ENCODE results near the gene NXF1. TPM values are rescaled to one million over a fixed set of nuclear protein-coding genes. Genes with fewer than 3 reads are reported as not detected.
"Not testable (repeated sequence)": the region's sequence is repeated elsewhere in the genome, so short reads cannot be mapped to it uniquely, and the experiment has no call there.

Gene NXF1
- polyA plus RNA-seq, 4 donors = 108 to 134 (median 119) TPM

DNA sequence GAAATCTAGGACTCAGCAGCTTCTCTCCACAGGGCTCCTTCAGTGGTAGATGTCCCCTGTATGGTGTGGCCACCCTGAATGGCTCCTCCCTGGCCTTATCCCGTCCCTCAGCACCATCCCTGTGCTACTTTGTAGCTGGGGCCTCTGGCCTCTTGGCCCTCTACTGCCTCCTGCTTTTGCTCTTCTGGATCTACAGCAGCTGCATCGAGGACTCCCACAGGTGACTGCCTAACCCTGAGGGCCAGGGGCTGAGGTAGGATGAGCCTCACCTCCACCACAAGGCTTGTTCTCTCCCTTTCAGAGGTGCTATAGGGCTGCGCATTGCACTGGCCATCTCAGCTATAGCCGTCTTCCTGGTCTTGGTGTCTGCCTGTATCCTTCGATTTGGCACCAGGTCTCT, 16.2 kb downstream of the NXF1 start:
- DNase-seq (ENCODE audit: low read depth in 4 of 4, low spot score in 2 of 4) = no peak

DNA sequence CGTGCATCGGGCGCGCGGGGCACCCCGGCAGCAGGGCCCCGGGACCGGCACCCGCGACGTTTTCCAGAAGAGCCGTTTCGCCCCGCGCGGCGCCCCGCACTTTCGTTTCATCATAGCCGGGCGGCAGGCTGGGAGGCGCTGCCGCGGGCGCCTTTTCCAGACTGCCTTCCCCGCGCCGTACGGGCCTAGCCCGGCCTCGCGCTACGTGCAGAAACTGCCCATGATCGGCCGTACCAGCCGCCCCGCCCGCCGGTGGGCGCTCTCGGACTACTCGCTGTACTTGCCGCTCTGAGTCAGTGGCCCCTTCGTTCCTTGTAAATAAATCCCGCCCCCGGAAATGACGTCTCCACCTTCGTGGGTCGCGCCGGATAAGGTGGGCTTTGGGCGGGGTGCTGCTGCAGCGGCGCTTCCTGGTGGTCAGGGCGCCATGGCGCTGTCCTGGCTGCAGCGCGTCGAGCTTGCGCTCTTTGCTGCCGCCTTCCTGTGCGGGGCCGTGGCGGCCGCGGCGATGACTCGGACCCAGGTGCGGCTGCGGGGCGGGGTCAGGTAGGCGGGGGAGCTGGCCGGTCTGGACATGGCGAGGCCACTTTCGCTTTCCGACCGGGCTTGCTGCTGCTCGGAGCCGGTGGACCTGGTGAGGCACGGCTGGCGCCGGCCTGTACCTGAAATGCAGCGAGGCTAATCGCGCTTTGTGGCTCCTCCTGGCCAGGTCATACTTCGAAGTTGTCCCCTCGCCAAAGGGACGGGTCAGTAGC, 18.1 kb downstream of the NXF1 start, which contains the start of gene TMEM179B:
Gene TMEM179B (plus strand): TSS at position 398 of the 755 bp plus-strand sequence. CDS start 30 bp downstream, at position 428.
- peak; percentile 94 to 98 (median 97) for DNase-seq (ENCODE audit: low read depth in 4 of 4, low spot score in 2 of 4)

DNA sequence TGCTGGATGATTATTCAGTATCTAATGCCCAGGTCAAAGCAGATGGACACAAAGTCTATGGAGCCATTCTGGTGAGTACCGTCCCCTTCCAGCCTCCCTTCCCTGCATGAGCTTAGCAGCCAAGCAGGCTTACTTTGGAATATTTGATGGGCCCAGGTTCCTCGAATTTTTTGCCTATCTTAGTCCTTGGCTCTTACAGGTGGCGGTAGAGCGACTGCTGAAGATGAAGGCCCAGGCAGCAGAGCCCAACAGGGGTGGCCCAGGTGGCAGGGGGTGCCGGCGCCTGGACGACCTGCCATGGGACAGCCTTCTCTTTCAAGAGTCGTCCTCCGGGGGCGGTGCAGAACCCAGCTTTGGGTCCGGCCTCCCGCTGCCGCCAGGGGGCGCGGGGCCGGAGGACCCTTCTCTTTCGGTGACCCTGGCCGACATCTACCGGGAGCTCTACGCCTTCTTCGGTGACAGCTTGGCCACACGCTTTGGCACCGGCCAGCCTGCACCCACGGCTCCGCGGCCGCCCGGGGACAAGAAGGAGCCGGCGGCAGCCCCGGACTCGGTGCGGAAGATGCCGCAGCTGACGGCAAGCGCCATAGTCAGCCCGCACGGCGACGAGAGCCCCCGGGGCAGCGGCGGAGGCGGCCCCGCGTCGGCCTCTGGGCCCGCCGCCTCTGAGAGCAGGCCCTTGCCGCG, 18.8 kb downstream of the NXF1 start:
- peak in 3 of 4 donors; percentile 81 to 89 (median 84) for DNase-seq (ENCODE audit: low read depth in 4 of 4, low spot score in 2 of 4)

DNA sequence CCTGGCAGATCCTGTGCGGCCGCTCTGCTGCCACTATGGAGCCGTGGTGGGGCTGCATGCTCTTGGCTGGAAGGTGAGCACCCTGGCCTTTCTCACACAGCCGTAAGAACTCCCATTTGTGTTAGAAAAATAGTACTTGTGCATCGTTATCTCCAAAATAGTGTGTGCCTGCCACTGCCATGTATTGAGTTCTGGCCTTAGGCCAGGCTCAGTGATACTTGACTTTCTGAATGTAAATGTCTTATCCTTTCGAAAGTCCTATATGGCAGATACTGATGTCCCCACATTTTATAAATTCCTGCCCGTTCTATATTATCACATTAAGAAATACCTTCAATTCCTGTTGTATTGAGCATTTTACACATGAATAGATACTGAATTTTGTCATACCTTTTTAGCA, 22.5 kb downstream of the NXF1 start:
- no peak for DNase-seq (ENCODE audit: low read depth in 4 of 4, low spot score in 2 of 4)

DNA sequence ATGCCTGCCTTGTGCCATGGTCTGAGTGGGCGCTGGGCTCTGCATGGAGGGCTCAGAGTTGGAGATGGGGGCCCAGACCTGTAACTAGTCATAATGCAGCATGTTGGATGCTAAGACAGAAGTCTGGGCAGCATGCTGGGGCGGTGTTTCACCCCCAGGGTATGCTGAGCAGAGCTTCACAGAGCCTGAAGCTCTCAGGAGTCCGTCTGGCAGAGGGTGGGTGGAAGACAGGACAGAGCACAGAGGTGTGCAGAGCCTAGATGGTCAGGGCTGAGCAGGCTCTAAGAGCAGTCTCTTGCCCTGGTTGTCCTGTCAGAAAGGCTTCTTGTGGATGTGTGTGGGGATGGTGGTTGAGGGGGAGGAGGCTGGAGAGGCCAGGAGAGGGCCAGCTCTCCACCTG, 26.8 kb downstream of the NXF1 start:
- DNase-seq (ENCODE audit: low read depth in 4 of 4, low spot score in 2 of 4) = no peak

DNA sequence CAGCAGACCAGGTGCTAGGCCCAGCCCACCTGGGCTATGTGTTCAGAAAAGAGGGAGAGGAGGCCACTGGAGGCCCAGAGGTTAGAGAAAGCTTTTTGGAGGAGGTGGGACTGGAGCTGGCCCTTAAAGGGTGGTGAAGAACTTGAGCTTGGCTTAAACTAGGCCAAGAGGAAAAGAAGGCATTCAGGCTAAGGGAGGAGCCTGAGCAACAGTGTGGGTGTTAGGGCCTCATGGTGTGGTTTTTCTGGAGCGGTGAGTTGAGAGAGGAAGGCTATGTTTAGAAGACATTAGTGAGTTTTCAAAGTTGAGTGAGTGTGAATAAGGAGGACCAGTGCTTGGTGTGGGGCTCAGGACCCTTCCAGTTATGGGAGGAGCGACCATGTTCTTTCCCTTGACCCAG, 27.9 kb downstream of the NXF1 start:
- no peak for DNase-seq (ENCODE audit: low read depth in 4 of 4, low spot score in 2 of 4)

DNA sequence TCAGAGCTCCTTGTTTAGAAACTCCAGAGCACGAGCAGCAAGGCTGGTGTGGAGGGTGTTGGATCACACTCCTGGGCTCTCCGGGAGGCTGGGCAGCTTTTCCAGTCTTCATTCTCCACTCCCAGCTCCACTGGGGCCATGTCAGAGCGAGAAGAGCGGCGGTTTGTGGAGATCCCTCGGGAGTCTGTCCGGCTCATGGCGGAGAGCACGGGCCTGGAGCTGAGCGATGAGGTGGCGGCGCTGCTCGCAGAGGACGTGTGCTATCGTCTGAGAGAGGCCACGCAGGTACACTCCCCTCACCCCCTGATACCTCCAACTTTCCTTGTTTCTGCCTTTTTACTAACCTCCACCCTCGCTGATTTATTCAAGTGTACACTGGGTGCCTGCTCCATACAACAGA, 29.6 kb downstream of the NXF1 start:
- no peak for DNase-seq (ENCODE audit: low read depth in 4 of 4, low spot score in 2 of 4)

DNA sequence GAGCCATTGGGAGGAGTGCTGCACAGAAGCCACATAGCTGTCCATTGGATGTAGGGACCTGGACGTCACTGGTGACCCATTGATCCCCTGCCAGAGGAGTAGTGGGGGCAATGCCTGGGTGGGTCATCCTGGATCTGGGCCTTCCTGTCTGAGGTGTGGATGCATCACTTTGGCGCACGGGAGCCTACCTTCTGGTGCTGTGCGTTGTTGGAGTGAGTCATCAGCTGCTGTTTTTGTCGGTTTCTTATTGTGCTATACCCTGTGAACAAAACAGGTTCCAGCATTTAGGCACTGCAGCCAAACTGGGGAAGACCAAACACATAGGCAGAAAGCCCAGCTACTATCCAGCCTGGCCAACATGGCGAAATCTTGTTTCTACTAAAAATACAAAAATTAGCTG, 30.8 kb downstream of the NXF1 start:
- DNase-seq (ENCODE audit: low read depth in 4 of 4, low spot score in 2 of 4) = no peak

DNA sequence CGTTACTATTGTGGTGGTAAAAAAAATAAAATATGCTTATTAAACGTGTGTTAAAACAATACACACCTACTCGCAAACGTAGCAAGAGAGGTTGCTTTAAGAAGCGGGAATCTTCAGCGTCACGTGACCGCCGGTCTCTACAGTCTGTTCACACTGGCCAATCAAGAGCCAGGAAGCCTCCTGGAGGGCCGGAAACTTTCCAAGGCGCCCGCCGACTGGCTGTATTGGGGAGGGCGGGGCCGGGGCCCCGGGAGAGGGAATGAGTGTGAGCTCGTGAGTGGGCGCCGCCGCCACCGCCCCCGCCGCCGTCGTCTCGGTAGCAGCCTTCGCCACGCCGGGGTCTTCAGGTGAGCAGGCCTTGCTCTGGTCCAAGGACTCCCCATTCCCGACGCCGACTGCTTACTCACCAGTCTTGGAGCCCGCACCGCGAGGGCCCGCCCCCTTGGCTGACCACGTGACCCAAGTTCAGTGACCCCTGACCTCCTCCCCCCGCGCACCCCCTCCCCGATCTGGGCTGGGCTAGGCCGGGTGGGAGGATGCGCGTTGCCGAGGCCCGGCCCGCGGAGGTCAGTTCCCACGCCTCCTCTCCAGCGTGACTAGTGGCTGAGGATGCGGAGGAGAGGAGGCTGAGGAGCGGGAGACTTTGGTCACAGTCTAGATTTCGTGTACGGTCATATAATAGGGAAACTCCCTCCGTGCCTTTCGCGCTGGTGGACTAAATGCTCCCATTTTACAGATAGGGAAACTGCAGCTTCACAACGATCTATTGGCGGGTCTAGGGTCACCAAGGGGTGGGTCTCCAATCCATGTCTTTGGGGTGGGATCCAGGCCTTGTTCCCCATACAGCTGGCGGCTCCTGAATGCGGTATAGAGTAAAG, 33.9 kb downstream of the NXF1 start, which contains the start of gene TAF6L:
Gene TAF6L (plus strand): TSS at position 253 of the 878 bp plus-strand sequence. CDS start 4,388 bp downstream, outside the sequence.
- DNase-seq (ENCODE audit: low read depth in 4 of 4, low spot score in 2 of 4) = peak; percentile 90 to 96 (median 92)

DNA sequence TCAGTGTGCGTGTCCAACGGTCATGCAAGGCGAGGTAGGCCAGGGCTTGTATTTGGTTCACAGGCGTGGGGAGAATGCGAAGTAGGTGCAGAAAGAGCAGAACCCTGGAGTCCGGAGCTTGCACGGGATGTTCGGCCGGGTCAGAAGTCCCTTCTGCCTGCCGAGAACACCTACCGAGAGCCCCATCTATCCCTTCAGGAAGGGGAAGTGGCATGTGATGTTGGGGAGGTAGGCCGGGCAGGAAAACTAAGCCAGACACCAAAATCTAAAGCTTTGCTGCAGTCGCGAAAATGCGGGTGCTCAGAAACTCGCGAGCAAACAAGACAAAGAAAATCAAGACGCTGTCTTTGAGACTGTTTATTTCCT, 34.5 kb downstream of the NXF1 start:
- peak in 1 of 4 donors; percentile 82 for DNase-seq (ENCODE audit: low read depth in 4 of 4, low spot score in 2 of 4)

DNA sequence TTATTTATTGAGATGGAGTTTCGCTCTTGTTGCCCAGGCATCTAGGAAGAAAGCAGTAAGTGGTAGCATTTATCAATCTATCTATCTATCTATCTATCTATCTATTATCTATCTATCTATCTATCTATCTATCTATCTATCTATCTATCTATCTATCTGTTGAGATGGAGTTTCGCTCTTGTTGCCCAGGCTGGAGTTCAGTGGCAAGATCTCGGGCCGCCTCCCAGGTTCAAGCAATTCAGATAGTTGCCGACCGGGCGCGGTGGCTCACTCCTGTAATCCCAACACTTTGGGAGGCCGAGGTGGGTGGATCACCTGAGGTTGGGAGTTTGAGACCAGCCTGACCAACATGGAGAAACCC, 44.4 kb downstream of the NXF1 start:
- not testable (repeated sequence) for DNase-seq (ENCODE audit: low read depth in 4 of 4, low spot score in 2 of 4)

DNA sequence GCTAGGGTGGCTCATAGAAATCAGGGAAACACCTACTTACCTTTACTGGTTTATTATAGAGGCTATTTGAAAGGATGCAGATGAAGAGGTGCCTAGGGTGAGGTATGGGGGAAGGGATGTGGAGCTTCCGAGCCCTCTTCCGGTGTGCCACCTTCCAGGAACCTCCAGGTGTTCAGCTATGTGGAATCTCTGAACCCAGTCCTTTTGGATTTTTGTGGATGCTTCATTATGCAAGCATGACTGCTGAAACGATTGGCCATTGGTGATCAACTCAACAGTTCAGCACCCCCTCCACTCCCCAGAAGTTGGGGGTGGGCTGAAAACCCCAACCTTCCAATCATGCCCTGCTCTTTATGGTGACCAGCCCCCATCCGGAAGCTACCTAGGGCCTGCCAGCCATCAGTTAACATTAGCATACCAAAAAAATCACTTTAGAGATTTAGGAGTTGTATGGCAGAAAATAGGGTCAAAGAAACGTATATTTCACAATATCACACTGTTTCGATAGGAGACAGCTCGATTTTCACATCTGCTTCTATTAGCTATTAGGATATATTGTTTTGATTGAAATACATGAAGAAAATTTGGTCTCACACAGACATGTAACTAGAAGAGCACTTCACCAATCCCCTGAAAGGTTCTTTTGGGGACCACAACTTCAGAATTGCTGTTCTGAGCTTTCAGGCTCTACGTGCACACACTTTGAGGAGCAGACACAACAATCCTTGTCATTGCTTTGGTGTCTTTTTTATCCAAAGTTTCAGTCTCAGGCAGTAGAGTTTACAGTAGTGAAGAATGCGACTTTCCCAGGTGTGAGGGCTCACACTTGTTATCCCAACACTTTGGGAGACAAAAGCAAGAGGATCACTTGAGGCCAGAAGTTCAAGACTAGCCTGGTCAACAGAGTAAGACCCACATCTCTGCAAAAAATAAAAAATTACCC, 47.1 kb downstream of the NXF1 start:
- DNase-seq (ENCODE audit: low read depth in 4 of 4, low spot score in 2 of 4) = no peak

DNA sequence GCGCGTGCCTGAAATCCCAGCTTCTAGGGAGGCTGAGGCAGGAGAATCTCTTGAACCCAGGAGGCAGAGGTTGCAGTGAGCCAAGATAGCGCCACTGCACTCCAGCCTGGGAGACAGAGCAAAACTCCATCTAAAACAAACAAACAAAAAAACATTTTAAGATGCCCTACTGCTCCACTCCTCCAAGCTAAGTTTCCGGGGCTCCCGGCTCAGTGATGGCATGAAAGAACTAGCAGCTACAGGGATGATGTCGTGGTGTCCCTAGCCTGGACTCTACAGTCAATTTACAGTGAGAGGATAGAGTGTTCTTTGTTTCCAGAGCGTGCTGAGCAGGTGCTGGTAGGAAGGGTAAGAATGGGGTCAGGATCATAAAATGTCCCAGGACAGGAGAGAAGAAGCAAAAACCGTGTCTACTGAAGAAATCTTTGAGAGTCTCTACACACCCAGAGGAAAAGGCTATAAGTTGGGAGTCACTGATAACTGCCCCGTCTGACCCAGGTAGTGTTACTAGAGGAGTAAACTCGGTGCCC, 50.1 kb downstream of the NXF1 start:
- DNase-seq (ENCODE audit: low read depth in 4 of 4, low spot score in 2 of 4) = no peak

DNA sequence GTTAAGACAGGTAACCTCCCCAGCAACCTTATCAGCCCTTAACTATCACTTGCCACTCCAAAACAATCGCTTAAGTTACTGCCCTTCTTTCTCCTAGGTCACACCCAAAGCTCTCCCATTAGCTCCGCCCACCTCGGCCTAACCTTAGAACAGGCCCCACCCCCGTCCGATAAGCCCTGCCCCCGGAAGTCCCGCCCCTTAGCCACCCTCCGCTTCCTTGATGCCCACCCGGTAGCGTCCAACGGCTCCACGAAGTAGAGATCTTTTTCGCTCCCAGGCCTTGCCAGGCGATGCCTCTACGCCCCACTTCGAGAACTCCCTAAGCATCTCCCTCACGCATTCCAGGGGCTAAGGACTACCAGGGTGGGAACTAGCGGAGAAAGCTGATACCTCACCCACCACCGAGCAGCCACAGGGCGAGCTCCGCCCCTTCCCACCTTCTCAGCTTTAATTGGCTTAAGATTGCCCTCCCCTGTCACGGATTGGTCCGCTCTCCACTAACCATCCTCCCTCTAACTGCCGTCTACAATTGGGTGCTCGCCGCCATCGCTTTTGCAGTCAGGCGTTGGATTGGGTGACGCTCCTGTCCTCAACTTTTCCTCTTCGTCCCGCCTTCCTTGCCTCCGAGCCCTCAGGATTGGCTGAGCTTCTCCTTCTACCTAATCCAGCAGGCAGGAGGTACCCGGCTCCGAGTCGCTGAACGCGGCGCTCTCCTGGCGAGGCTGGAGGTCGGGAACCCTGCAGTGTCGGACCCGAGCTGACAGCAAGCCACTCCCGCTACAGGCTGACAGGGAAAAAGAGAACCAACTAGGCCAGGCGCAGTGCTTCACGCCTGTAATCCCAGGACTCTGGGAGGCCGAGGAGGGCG, 51.3 kb downstream of the NXF1 start, which contains the start of gene ZBTB3:
Gene ZBTB3 (minus strand): TSS at position 425 of the 868 bp plus-strand sequence. CDS start 496 bp downstream, outside the sequence.
- peak; percentile 95 to 98 (median 96) for DNase-seq (ENCODE audit: low read depth in 4 of 4, low spot score in 2 of 4)

DNA sequence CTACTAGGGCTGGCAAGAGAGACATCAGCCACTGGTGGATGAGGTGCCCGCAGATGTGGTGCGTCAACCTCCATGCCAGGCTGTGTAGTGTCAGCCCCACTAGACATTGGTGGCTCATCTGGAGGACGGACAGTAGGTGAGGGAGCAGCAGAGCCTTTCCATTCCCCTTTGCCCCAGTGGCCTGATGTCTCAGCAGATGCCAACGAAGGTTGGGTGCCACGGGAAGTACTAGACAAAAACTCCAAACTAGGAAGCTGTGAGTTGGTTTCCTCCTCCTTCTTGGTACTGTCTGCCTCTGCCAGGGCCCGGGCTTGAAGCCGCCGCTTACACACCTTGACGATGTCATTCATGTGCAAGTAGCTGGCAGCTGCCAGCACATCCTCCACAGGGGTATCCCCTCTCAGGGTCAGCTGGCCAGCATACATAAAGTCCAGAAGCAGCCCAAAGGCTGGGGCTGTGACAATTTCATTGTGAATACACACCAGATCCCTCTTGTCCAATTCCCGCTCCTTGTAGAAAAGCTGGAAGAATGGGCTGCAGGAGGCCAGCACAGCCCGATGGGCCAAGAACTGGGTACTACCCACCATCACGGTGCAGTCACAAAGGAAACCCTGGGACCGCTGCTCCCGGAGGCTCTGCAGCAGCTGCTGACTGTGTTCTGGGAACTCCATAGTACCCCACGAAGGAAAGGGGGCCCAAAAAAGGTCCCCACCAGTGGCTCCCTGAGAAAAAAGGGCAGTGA, 52.1 kb downstream of the NXF1 start:
- DNase-seq (ENCODE audit: low read depth in 4 of 4, low spot score in 2 of 4) = no peak

DNA sequence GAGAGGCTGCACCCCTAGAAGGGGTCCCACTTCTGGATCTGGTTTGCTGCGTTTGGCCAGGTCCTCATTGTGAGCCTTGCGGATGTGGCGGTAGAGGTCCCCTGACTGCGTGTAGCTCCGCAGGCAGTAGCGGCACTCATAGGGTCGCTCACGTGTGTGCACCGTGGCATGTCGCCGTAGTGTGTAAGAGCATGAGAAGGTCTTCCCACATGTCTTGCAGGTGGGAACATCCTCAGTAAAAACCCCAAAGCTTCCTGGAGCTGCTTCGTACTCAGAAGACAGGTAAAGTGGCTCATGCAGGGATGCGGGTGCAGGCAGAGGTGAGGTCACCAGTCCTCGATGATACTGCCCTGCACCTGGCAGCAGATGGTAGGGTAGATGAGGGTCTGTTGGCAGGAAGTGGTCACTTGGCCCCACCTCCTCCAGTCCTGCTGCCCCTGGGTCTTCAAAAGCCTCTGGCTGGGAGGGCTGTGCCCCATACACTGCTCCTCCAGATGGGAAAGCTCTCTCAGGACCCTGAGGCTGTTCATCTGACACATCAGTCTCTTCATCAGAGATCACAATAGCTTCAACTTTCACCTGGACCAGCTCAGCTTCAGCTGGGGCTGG, 53.0 kb downstream of the NXF1 start:
- DNase-seq (ENCODE audit: low read depth in 4 of 4, low spot score in 2 of 4) = no peak

DNA sequence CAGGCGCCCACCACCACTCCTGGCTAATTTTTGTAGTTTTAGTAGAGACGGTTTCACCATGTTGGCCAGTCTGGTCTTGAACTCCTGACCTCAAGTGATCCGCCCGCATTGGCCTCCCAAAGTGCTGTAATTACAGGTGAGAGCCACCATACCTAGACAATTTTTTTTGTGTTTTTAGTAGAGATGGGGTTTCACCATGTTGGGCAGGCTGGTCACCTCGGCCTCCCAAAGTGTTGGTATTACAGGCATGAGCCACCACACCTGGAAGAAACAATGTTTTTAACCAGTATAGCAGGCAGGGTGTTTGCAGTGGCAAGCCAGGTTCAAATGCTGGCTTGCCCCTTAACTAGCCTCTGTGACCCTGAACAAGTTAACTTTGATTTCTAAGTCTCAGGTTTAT, 55.3 kb downstream of the NXF1 start:
- DNase-seq (ENCODE audit: low read depth in 4 of 4, low spot score in 2 of 4) = not testable (repeated sequence)

Data from left renal cortex interstitium (tissue), 4 donors.